GM12878 (cell line): Measurements from ENCODE around the gene FTH1. TPM values are rescaled to one million over a fixed set of nuclear protein-coding genes. Genes with fewer than 3 reads are reported as not detected.

Experiments used
- CBFB ChIP-seq: IDR thresholded peaks from 2 replicates; pipeline ENCODE4 v1.6.1; 2016; ENCODE audit warnings: antibody characterized with exemption, low read depth
- ETV6 ChIP-seq, 2 experiments: fragments of 450-650 bp in 1 of 2; IDR thresholded peaks in 1 of 2; conservative IDR thresholded peaks in 1 of 2; 2 replicates each; pipeline ENCODE4 v1.6.1; 2014; ENCODE audit warnings: antibody characterized with exemption in 1 of 2, borderline replicate concordance in 1 of 2, low read depth in 1 of 2, mild to moderate bottlenecking in 1 of 2, moderate library complexity in 1 of 2
- HDAC2 ChIP-seq: fragments of 200-600 bp; sonication (generic); IDR thresholded peaks from 2 replicates; pipeline ENCODE4 v1.6.1; 2017
- IKZF1 ChIP-seq: fragments of 450-650 bp; conservative IDR thresholded peaks from 2 replicates; pipeline ENCODE4 v1.6.1; 2017; ENCODE audit warnings: antibody characterized with exemption, mild to moderate bottlenecking
- PAX8 ChIP-seq: fragments of 450-650 bp; IDR thresholded peaks from 2 replicates; pipeline ENCODE4 v1.6.1; 2017; ENCODE audit warnings: mild to moderate bottlenecking, moderate library complexity
- POLR2AphosphoS2 ChIP-seq: IDR thresholded peaks from 2 replicates; pipeline ENCODE4 v1.6.1; 2011; ENCODE audit warnings: low read depth, mild to moderate bottlenecking, low read length, improper control_type of control experiment, moderate library complexity
- RB1 ChIP-seq: fragments of 450-650 bp; formaldehyde crosslinking; IDR thresholded peaks from 2 replicates; pipeline ENCODE4 v1.6.1; 2017; ENCODE audit warnings: mild to moderate bottlenecking, borderline replicate concordance
- SIX5 ChIP-seq: IDR thresholded peaks from 2 replicates; pipeline ENCODE4 v1.6.1; 2011; ENCODE audit warnings: mild to moderate bottlenecking, low read depth, low read length, moderate library complexity; ENCODE audit not compliant: severe bottlenecking
- SMC3 ChIP-seq: IDR thresholded peaks from 2 replicates; pipeline ENCODE4 v1.6.1; 2011; ENCODE audit warnings: low read length, improper control_type of control experiment, borderline replicate concordance
- polyA plus RNA-seq, 11 experiments: library from polyadenylated mRNA; depleted of rRNA in 4 of 11; unstranded in 6 of 11; stranded (reverse) in 5 of 11; fragments of >200 nt; fragmentation: Nextera tagmentation in 4 of 11; fragmentation: Illumina TruSeq in 1 of 11; extraction: Ambion mirVana in 4 of 11; extraction: Trizol in 1 of 11; gene quantifications; 1 replicate in 1 of 11; 2 replicates in 10 of 11; pipeline versions ENCODE4 v1.2.1 to v1.2.3, GENCODE V29; 2011 to 2016; ENCODE audit warnings: inconsistent platforms in 2 of 11, missing spikeins in 2 of 11, low read depth in 1 of 11
- total RNA-seq, 4 experiments: library from RNA; depleted of rRNA in 3 of 4; stranded (reverse); fragments of >200 nt in 3 of 4; fragmentation: Illumina TruSeq in 1 of 4; extraction: Trizol in 1 of 4; gene quantifications; 2 replicates each; pipeline versions ENCODE4 v1.2.1 to v1.2.3, GENCODE V29; 2013 to 2021
- TF ChIP-seq, protein P1 (sequence below): fragments of 450-650 bp; IDR thresholded peaks from 2 replicates; pipeline ENCODE4 v1.6.1; 2017; ENCODE audit warnings: mild to moderate bottlenecking, moderate library complexity
- TF ChIP-seq, protein P2 (sequence below): IDR thresholded peaks from 2 replicates; pipeline ENCODE4 v1.6.1; 2012; ENCODE audit warnings: low read depth, low read length, improper control_type of control experiment

The FTH1 gene
- total and polyA plus RNA-seq, 10 of the 15 experiments (the other 5 are each of a cell fraction or from before 2014, with no cell fraction given) = 289 to 4,154 (median 960) TPM

DNA sequence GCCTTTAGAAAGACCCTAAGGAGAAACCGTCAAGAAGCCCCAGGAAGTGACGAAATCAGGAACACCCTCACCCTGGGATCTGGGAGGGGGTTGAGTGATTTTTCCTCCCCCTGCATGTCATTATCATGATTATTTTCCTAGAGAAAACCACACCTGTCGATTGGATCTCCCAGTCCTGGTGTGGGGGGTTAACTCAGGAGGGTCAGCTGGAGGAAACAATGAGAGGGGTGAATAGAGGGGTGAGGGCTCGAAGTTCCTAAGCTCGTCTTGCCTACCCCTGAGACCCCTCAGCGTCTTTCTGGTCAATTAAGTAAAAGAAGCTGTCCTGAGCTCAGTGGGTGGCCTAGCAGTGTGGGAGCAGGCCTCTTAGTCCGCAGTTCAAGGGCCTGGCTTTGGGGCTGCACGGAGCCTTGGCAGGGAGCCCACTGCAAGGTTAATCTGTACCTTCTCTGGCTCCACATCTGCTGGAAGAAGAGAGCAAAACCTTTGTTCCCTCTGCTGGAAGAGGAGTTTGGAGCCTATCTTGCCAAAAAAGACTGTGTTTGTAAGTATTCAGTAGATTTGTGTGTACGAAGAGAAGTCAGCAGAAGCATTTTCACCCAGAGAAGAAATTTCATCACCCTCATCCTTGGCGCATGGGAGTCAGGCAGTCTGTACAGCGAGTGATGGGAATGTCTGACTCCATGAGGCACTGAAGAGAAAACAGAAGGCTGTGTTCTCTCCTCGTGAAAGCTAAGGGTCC is 34.2 kb upstream of the FTH1 start (continued):
- TF ChIP-seq SIX5 (no peak), HDAC2 (no peak), RB1 (no peak), CBFB (no peak), POLR2AphosphoS2 (no peak), PAX8 (no peak), IKZF1 (no peak), ETV6 (conservative IDR thresholded peaks at IDR 0.05 in 1 of 2, IDR thresholded peaks at IDR 0.05 in 1 of 2; ENCODE audit: borderline replicate concordance in 1 of 2, low read depth in 1 of 2) (no peak), SMC3 (no peak)
- TF ChIP-seq, protein P1, sequence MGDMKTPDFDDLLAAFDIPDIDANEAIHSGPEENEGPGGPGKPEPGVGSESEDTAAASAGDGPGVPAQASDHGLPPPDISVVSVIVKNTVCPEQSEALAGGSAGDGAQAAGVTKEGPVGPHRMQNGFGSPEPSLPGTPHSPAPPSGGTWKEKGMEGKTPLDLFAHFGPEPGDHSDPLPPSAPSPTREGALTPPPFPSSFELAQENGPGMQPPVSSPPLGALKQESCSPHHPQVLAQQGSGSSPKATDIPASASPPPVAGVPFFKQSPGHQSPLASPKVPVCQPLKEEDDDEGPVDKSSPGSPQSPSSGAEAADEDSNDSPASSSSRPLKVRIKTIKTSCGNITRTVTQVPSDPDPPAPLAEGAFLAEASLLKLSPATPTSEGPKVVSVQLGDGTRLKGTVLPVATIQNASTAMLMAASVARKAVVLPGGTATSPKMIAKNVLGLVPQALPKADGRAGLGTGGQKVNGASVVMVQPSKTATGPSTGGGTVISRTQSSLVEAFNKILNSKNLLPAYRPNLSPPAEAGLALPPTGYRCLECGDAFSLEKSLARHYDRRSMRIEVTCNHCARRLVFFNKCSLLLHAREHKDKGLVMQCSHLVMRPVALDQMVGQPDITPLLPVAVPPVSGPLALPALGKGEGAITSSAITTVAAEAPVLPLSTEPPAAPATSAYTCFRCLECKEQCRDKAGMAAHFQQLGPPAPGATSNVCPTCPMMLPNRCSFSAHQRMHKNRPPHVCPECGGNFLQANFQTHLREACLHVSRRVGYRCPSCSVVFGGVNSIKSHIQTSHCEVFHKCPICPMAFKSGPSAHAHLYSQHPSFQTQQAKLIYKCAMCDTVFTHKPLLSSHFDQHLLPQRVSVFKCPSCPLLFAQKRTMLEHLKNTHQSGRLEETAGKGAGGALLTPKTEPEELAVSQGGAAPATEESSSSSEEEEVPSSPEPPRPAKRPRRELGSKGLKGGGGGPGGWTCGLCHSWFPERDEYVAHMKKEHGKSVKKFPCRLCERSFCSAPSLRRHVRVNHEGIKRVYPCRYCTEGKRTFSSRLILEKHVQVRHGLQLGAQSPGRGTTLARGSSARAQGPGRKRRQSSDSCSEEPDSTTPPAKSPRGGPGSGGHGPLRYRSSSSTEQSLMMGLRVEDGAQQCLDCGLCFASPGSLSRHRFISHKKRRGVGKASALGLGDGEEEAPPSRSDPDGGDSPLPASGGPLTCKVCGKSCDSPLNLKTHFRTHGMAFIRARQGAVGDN = no peak
- TF ChIP-seq, protein P2, sequence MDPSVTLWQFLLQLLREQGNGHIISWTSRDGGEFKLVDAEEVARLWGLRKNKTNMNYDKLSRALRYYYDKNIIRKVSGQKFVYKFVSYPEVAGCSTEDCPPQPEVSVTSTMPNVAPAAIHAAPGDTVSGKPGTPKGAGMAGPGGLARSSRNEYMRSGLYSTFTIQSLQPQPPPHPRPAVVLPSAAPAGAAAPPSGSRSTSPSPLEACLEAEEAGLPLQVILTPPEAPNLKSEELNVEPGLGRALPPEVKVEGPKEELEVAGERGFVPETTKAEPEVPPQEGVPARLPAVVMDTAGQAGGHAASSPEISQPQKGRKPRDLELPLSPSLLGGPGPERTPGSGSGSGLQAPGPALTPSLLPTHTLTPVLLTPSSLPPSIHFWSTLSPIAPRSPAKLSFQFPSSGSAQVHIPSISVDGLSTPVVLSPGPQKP = no peak
